Lower leg skin (tissue), 4 donors: Measurements from ENCODE around the gene TAL1. TPM values are rescaled to one million over a fixed set of nuclear protein-coding genes. Genes with fewer than 3 reads are reported as not detected.

ENCODE experiments used
- DNase-seq, 2 donors: peaks; one replicate each; pipeline ENCODE4 v3.0.0-alpha.2; 2019; ENCODE audit warnings: low spot score in 2 of 2
- H3K4me3 ChIP-seq: fragments of 200-600 bp; sonication (generic); 2 replicates; pipeline ENCODE4 v1.5.1; 2017; ENCODE audit warnings: mild to moderate bottlenecking, low read depth; ENCODE audit not compliant: poor library complexity, severe bottlenecking
- POLR2A ChIP-seq, 2 donors: fragments of 450-650 bp; IDR thresholded peaks; one replicate each; pipeline ENCODE4 v1.6.1; 2016 to 2017; ENCODE audit warnings: antibody characterized with exemption in 2 of 2, mild to moderate bottlenecking in 1 of 2, moderate library complexity in 1 of 2
- WGBS, 2 donors: methylation state at CpG; one replicate each; pipeline ENCODE4 v1.1.5; 2018; 5-methylcytosine and 5-hydroxymethylcytosine counted together
- intact Hi-C: fragments of 100-400 bp; cut with DNase I; formaldehyde crosslinking; loops from one replicate; pipeline ENCODE4 v1.15.0; 2023; ENCODE audit warnings: low total_unique reads
- total RNA-seq, 4 donors: library from RNA; depleted of rRNA; stranded (reverse); fragments of >200 nt; gene quantifications; one replicate each; pipeline ENCODE4 v1.1.0, GENCODE V29; 2016
- TF ChIP-seq, protein P1 (sequence below), 3 donors: fragments of 450-650 bp; IDR thresholded peaks; one replicate each; pipeline ENCODE4 v1.5.1; 2016; ENCODE audit warnings: antibody characterized with exemption in 3 of 3, mild to moderate bottlenecking in 3 of 3, moderate library complexity in 2 of 3

TAL1 gene
- total RNA-seq, 4 donors from 2014 or later: 0.76 to 4.7 (median 2.0) TPM

DNA sequence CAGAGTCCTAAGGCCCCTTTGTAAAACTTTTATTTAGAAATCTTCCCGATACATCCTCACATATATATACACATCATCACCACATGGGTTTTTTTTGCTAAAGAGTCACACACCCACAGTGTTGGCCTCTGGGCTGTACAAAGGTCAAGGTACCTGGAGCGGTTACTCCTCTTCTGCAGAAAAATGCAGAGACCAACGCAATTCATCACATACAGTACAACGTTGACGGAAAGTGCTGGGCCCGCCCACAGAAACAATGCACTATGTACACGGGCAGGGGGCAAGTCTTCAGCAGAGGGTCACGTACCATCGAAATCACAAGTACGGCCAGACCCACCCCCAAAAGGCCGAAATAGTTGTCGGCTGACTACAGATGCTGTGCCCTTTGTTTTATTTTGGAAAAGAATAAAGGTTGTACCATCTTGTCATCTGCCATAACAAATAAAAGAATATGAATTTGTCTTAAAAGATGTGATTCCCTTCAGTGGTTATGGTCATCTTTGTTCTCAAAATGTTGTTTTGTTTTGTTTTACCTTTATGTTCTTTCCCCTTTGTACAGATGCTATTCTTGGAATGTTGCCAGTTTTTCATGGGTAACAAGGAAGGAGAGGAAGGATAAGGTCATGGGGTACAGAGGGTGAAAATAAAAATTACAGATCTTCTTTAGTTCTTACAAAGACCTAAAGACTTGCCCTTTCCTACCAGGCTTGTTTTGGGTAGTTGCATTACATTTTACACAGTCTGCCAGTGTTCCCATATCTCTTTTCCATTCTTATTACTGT lies 15.6 kb downstream of the TAL1 start:
- intact Hi-C loops: no loop called here

DNA sequence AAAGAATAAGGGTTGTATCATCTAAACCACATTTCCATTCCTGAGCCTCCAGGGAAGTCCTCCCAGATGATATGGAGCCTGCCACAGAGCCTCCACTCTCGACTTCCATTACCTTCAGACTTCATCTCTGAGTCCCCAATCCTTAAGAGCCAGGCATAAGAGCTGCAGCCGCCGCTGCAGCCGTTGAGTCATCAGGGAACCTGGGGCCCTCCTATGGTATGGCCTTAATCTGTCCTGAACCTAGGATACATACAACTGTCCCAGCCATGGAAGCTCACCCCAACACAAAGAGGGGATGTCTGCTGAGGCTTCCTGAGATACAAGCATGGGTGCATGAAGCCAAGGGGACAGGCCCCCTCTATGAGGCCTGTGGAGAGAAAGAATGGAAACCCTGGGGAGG lies 16.3 kb downstream of the TAL1 start:
- 87 to 91% methylated on average over 4 of the region's 4 CpGs for WGBS, 2 donors
- H3K4me3 ChIP-seq: no peak overlapping the region
- DNase-seq: no peak
- intact Hi-C loops: no loop called here
- TF ChIP-seq, protein P1, sequence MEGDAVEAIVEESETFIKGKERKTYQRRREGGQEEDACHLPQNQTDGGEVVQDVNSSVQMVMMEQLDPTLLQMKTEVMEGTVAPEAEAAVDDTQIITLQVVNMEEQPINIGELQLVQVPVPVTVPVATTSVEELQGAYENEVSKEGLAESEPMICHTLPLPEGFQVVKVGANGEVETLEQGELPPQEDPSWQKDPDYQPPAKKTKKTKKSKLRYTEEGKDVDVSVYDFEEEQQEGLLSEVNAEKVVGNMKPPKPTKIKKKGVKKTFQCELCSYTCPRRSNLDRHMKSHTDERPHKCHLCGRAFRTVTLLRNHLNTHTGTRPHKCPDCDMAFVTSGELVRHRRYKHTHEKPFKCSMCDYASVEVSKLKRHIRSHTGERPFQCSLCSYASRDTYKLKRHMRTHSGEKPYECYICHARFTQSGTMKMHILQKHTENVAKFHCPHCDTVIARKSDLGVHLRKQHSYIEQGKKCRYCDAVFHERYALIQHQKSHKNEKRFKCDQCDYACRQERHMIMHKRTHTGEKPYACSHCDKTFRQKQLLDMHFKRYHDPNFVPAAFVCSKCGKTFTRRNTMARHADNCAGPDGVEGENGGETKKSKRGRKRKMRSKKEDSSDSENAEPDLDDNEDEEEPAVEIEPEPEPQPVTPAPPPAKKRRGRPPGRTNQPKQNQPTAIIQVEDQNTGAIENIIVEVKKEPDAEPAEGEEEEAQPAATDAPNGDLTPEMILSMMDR (IDR thresholded peaks at IDR 0.05): no peak
- no peak for TF ChIP-seq POLR2A (IDR thresholded peaks at IDR 0.05)

More for the DNA sequence above, 15.6 kb downstream of the TAL1 start:
- TF ChIP-seq, protein P1 (IDR thresholded peaks at IDR 0.05): no peak
- no peak for TF ChIP-seq POLR2A (IDR thresholded peaks at IDR 0.05)
- H3K4me3 ChIP-seq: no peak overlapping the region
- DNase-seq: no peak
- 84 to 90% methylated on average over 12 of the region's 12 CpGs for WGBS, 2 donors

DNA sequence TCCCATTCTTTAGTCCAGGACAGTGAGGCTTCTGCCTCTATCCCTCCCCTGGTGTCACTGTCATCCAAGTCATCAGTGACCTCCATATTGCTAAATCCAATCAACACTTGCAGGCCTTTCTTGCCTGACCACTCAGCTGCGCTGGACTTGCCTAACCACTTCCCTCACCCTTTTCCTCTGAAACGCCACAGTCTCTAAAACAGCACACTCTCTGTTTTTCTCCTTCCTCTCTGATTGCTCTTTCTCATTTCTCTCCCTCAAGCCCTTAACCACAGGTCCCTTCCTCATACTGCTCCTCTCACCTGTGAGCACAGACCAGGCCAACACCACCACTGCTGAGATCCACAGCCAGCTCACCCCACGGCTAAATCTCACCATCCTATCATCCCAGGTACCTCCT lies 17.5 kb downstream of the TAL1 start:
- intact Hi-C loops: no loop called here
- no peak overlapping the region for H3K4me3 ChIP-seq
- TF ChIP-seq, protein P1 (IDR thresholded peaks at IDR 0.05): no peak
- no peak for TF ChIP-seq POLR2A (IDR thresholded peaks at IDR 0.05)
- DNase-seq: no peak
- WGBS, 2 donors: 75 to 79% methylated on average over 3 of the region's 3 CpGs

DNA sequence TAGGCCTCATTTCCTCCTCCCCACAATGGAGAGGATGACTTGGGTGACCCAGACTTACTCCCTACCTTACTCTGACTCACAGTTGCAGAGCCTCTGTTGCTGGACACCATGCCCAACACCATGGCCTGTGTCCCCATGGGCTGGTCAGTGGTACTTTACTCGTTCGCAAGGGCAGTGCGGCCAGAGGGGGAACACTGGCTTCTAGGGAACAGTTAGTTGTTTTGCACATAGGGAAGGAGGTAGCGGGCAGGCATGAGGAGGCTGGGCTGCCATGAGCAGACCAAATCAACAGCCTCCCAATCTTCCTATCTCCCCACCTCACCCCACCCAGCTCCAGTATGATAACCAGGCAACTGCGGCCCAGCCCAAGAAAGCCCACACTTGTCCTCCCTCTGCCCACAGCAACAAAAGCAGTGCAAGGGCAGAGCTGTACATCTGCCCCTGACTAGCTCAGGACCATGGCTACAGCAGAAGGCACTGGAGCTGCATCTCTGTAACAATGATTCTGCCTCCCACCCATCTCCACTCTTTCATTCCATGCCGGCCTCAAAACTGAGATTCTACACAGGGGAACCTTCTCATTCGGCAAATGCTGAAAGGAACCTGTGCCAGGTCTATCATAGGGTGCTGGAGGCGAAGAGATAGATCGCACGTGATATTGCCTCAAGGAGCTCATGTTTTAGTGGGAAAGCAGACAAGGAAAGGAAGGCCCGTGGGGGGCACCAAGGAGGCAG lies 18.6 kb downstream of the TAL1 start:
- H3K4me3 ChIP-seq: no peak overlapping the region
- WGBS, 2 donors: 65 to 79% methylated on average over 11 of the region's 11 CpGs
- intact Hi-C loops: no loop called here
- TF ChIP-seq POLR2A (IDR thresholded peaks at IDR 0.05): no peak
- TF ChIP-seq, protein P1 (IDR thresholded peaks at IDR 0.05): no peak
- peak in 1 of 2 donors; percentile 68 for DNase-seq

DNA sequence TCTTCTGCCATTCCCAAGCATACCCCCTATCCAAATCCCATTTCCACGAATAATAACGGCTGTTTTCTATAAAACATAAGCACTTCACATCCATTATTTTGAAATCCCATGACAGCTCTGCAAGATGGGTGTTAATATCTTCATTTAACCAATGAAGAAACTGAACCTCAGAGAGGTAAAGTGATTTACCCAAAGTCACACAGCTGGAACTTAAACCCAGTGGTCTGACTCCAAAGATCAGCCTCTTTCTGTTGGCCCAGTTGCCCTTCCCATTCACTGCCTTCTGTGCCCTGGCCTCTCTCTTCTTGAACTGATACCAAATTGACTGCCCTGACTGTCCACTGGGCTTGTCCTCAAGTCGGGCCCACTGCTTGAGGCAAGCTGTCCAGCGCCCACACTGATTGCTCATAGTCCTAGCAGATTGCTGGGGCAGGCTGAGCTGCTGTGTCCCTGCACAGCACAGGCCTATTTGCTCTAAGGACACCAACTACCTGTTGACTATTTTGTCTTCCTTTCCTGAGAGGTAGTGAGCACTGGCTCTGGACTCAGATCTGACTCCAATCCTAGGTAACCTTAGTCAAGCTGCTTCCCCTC lies 19.3 kb downstream of the TAL1 start:
- H3K4me3 ChIP-seq: no peak overlapping the region
- intact Hi-C loops: no loop called here
- no peak for TF ChIP-seq POLR2A (IDR thresholded peaks at IDR 0.05)
- TF ChIP-seq, protein P1 (IDR thresholded peaks at IDR 0.05): no peak
- no peak for DNase-seq
- WGBS, 2 donors: 77 to 80% methylated on average over 4 of the region's 4 CpGs
